ENCODE measurements around the gene NAPA. TPM values are rescaled to one million over a fixed set of nuclear protein-coding genes. Genes with fewer than 3 reads are reported as not detected.

Gene NAPA
- 48.9 and 56.0 TPM in 2 replicates for total RNA-seq

DNA sequence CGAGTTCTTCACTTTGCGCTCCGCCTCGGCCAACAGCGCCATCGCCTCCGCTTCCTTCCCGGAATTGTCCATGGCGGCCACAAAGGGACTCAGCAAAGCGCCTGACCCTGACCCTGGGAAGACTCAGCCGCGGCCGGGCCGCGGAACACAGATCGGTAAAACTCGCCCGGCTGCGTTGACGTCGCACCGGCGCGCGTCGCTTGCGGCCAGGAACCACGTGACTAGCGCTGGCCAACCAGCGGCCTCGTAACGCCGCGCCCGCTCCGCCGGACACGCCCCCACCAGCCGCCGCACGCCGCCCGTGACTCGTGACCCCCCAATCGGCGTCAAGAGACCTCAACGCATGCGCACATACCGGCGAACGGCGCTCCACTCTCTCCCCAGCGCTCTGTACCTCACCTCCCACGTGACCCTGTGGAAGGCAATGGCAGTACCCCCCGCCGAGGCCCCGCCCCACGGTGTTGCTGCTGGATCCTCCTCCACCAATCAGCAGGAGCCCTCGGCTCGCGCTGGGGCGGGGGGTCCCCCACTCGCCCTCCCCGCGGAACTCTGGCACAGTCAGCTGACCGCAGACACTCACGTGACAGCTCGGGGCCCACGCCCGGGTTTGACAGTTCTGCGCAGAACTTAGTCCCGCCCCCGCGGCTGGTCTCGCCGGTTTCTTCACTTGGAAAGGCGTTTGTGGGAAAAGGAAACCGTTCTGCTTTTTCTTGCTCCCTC, at the start of gene NAPA:
Gene NAPA (minus strand): TSS at position 195 of the 720 bp plus-strand sequence. CDS start 123 bp downstream, at position 72.

DNA sequence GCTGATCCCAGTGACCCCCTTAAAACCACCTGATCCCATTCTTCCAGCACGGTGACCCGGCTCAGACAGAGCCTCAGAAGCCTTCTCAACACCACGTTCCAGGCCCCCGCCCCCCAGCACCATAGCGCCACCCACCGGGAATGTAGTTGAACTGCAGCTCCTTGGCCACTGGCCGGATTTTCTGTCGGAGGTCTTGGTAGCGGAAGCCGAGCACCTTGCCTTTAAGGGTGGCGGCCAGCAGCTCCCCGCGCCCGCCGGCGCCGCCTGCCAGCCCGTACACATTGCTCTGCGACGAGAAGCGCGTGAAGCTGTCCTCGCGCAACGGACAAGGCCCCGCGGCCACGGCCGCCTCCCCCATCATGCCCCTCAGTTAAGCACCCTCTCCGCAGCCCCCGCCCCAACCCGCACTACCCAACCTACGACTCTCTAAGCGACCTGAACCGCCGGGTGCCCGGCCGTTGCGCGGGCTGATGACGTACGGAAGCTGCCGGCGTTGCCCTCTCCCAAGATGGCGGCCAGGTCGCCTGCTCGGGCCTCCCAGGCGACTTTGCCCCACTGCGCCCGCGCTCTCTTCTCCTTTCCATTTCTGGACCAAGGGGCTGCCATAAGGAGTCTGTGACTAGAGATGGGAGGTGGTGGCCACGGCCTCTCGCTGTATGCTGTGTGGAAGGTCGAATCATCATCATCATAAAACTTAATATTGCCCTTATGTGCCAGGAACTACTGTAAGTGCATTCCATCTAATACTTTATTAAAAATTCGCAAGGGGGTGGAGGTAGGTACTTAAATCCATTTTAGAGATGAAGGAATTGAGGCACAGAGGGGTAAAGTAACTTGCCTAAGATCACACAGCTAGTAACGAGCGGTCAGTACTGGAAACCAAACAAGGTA, 30.8 kb downstream of the NAPA start, which contains the start of gene KPTN:
Gene KPTN (minus strand): TSS at position 420 of the 891 bp plus-strand sequence. CDS start 59 bp downstream, at position 361.

DNA sequence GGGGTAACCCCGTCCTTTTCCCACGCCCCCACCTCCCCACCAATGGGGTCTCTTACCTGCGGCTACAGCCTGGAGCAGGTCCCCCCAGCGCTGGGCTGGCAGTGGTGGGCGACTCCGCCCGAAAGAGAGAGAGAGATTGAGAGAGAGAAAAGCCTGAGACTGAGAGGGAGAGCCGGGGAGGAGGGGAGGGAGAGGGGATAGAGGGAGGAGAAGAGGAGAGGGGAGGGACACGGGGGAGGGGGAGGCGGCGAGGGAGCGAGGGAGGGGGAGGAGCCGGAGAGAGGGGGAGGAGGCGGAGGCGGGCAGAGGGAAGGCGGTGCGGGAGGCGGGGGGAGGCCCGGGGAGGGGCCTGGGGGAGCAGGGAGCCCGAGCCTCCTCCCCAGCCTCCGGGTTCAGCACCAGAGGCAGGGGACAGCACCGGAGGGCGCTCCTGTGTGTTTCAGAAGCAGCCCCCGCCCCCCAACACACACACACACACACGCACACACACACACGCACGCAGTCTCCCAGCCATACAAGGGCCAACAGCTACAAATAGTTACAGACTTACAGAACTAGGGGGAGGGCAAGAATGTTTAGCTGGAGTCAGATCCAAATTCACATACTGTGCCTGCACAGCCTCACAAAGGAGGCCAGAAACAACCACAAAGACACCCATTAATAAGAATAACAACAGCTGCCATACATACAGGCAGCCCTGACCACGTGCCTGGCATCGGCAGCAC, 43.0 kb downstream of the NAPA start, which contains the start of gene SLC8A2:
Gene SLC8A2 (minus strand): TSS at position 161 of the 725 bp plus-strand sequence. CDS start 5,490 bp downstream, outside the sequence.

Other genes starting within 250 kb of the NAPA start
- 0.81 and 1.0 TPM in 2 replicates for gene INAFM1, start 240.2 kb downstream of the NAPA start, total RNA-seq
- gene C5AR1, start 205.2 kb downstream of the NAPA start, total RNA-seq: not detected in 2 replicates
- 0.09 and 0.28 TPM in 2 replicates for gene C5AR2, start 182.9 kb downstream of the NAPA start, total RNA-seq
- gene DHX34, start 165.7 kb downstream of the NAPA start, total RNA-seq: 8.2 and 8.9 TPM in 2 replicates
- gene MEIS3, start 95.5 kb downstream of the NAPA start, total RNA-seq: 4.0 TPM in 1 of 2 replicates, not detected in the other
- under 0.01 TPM in 1 of 2 replicates, not detected in the other for gene SLC8A2, start 43.2 kb downstream of the NAPA start, total RNA-seq
- 4.2 and 5.5 TPM in 2 replicates for gene KPTN, start 30.8 kb downstream of the NAPA start, total RNA-seq
- gene ZNF541, start 58.1 kb upstream of the NAPA start, total RNA-seq: under 0.01 and 0.27 TPM in 2 replicates
- 2.5 and 2.7 TPM in 2 replicates for gene BICRA, start 94.1 kb upstream of the NAPA start, total RNA-seq
- gene EHD2, start 198.4 kb upstream of the NAPA start, total RNA-seq: 88.3 and 162 TPM in 2 replicates
- 70.6 and 83.4 TPM in 2 replicates for gene NOP53, start 230.5 kb upstream of the NAPA start, total RNA-seq

Data from endothelial cell of coronary artery (primary cell).